AG08395 (cell line): ENCODE measurements around the gene TARP.
A peak's percentile ranks its signal among the peaks of the same experiment; 100 is the strongest.

Source experiments
- DNase-seq: peaks from one replicate; pipeline ENCODE4 v3.0.0; 2012; ENCODE audit warnings: mixed read lengths, low spot score

Gene TARP

GRCh38 chr7:38215735-38216670 lies 57.4 kb downstream of the TARP start:
- peak; percentile 83 for DNase-seq

GRCh38 chr7:38215115-38215514 lies 58.3 kb downstream of the TARP start:
- DNase-seq = no peak

- DNase-seq = peak; percentile 10
Observed at GRCh38 chr7:38211940-38212339, 61.5 kb downstream of the TARP start.

- DNase-seq = no peak
Observed at GRCh38 chr7:38211486-38211885, 62.0 kb downstream of the TARP start.
